Tibial nerve (tissue), 4 donors: ENCODE results near the gene SWSAP1. TPM values are rescaled to one million over a fixed set of nuclear protein-coding genes. Genes with fewer than 3 reads are reported as not detected.

ENCODE experiments used
- DNase-seq, 2 donors: peaks; one replicate each; pipeline ENCODE4 v3.0.0-alpha.2; 2019; ENCODE audit warnings: low spot score in 2 of 2
- H3K27ac ChIP-seq, 4 donors: fragments of 200-600 bp; sonication (generic) in 3 of 4; one replicate each; pipeline ENCODE4 v1.5.1; 2017 to 2019; ENCODE audit warnings: mild to moderate bottlenecking in 1 of 4
- H3K27me3 ChIP-seq, 2 donors: fragments of 200-600 bp; sonication (generic) in 1 of 2; one replicate each; pipeline versions ENCODE4 v1.5.1 to v1.6.0; 2017 to 2019
- H3K36me3 ChIP-seq, 3 donors: fragments of 200-600 bp; sonication (generic); one replicate each; pipeline ENCODE4 v1.5.1; 2018 to 2019
- H3K4me1 ChIP-seq, 4 donors: fragments of 200-600 bp; sonication (generic) in 3 of 4; one replicate each; pipeline ENCODE4 v1.5.1; 2017 to 2019
- H3K4me3 ChIP-seq, 4 donors: fragments of 200-600 bp; sonication (generic) in 3 of 4; one replicate each; pipeline ENCODE4 v1.5.1; 2017 to 2019; ENCODE audit warnings: mild to moderate bottlenecking in 1 of 4, moderate library complexity in 1 of 4
- H3K9me3 ChIP-seq, 4 donors: fragments of 200-600 bp; sonication (generic) in 3 of 4; one replicate each; pipeline ENCODE4 v1.5.1; 2017 to 2019
- EP300 ChIP-seq, 2 donors: sonication (generic); formaldehyde crosslinking; IDR thresholded peaks; one replicate each; pipeline ENCODE4 v1.6.1; 2017; ENCODE audit warnings: antibody characterized with exemption in 2 of 2, mild to moderate bottlenecking in 1 of 2
- POLR2A ChIP-seq, 2 donors: fragments of 450-650 bp; IDR thresholded peaks; one replicate each; pipeline ENCODE4 v1.6.1; 2017; ENCODE audit warnings: antibody characterized with exemption in 2 of 2, mild to moderate bottlenecking in 2 of 2, moderate library complexity in 2 of 2
- WGBS, 2 donors: methylation state at CpG; one replicate each; pipeline ENCODE4 v1.1.5; 2018; 5-methylcytosine and 5-hydroxymethylcytosine counted together
- total RNA-seq, 4 donors: library from RNA; depleted of rRNA; stranded (reverse); fragments of >200 nt; gene quantifications; one replicate each; pipeline ENCODE4 v1.1.0, GENCODE V29; 2016
- TF ChIP-seq, protein P1 (sequence below), 5 experiments: fragments of 200-600 bp in 3 of 5; fragments of 450-650 bp in 2 of 5; sonication (generic) in 3 of 5; IDR thresholded peaks; one replicate each; pipeline ENCODE4 v1.5.1; 2016 to 2019; ENCODE audit warnings: antibody characterized with exemption in 5 of 5, mild to moderate bottlenecking in 3 of 5, moderate library complexity in 2 of 5

Gene SWSAP1
- total RNA-seq, 4 donors from 2014 or later = 2.3 to 5.7 (median 2.8) TPM

DNA sequence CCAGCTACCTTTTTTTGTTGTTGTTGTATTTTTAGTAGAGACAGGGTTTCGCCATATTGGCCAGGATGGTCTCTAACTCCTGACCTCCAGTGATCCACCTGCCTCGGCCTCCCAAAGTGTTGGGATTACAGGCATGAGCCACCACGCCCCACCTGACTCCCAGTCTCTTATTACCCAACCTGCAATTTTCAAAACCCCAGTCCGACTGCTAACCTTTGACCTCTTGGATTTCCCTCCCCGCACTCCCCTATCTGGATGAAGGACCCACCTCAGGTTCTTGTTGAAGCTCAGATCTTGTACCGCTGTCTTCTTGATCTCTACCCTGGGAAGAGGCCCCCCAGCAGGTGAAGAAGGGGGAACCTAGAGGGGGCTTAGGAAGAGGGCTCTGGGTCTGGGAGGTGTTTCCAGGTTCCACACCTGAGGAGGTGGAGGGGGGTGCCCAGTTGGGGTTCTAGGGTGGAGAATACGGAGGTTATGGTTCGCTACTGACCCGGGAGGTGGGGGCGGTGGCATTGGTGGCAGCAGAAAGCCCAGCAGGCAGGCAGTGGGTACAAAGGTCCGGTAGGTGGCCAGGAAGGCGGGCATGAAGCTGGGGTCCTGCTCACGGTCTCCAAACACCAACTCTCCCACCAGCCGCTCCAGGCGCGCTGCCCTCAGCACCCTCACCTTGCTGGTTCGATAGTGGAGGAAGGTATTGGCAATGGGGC lies 42.0 kb downstream of the SWSAP1 start:
- no peaks in the 10 kb centered on the region for H3K36me3 ChIP-seq
- TF ChIP-seq EP300 (IDR thresholded peaks at IDR 0.05) (no peak), POLR2A (IDR thresholded peaks at IDR 0.05) (no peak)
- TF ChIP-seq, protein P1, sequence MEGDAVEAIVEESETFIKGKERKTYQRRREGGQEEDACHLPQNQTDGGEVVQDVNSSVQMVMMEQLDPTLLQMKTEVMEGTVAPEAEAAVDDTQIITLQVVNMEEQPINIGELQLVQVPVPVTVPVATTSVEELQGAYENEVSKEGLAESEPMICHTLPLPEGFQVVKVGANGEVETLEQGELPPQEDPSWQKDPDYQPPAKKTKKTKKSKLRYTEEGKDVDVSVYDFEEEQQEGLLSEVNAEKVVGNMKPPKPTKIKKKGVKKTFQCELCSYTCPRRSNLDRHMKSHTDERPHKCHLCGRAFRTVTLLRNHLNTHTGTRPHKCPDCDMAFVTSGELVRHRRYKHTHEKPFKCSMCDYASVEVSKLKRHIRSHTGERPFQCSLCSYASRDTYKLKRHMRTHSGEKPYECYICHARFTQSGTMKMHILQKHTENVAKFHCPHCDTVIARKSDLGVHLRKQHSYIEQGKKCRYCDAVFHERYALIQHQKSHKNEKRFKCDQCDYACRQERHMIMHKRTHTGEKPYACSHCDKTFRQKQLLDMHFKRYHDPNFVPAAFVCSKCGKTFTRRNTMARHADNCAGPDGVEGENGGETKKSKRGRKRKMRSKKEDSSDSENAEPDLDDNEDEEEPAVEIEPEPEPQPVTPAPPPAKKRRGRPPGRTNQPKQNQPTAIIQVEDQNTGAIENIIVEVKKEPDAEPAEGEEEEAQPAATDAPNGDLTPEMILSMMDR (IDR thresholded peaks at IDR 0.05) = no peak
- no peak overlapping the region for H3K27ac ChIP-seq
- peaks cover 0 to 44% of the 10 kb centered on the region in 2 donors for H3K27me3 ChIP-seq
- 89 to 94% methylated on average over 17 of the region's 17 CpGs for WGBS, 2 donors
- peaks cover 0 to 33% (median 19%) of the 10 kb centered on the region in 4 donors for H3K4me1 ChIP-seq
- no peak overlapping the region for H3K4me3 ChIP-seq
- no peaks in the 10 kb centered on the region for H3K9me3 ChIP-seq
- DNase-seq = no peak

DNA sequence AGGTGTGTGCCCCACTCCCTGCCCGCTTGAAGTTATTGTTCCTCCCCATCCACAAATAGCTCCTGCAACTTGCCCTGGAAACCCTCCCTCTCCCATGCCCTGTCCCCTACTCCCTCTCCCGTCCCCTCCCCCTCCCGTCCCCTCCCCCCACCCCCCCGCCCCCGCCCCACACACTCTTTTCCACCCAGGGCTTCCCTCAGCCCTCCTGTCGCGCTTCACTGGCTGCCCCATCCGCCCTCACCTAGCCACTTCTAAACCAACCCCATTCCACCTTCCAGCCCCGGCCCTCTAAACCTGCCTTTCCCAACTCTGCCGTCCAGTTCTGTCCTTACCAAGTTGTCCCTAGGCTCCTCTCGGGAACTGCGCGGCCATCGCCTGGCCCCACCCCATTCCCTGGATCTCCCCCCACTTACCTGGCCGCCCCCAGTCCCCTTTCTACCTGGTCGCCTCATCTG lies 43.7 kb downstream of the SWSAP1 start:
- DNase-seq = no peak
- Histone ChIP-seq H3K9me3 (no peaks in the 10 kb centered on the region), H3K36me3 (no peaks in the 10 kb centered on the region), H3K27me3 (peaks cover 0 to 60% of the 10 kb centered on the region in 2 donors), H3K27ac (peak overlapping the region in 1 of 4 donors; percentile 35), H3K4me3 (peak overlapping the region; percentile 18 to 47 (median 40)), H3K4me1 (peaks cover 0 to 48% (median 29%) of the 10 kb centered on the region in 4 donors)
- 10 to 14% methylated on average over 15 to 16 of the region's 16 CpGs for WGBS, 2 donors
- TF ChIP-seq, protein P1 (IDR thresholded peaks at IDR 0.05) = no peak
- no peak for TF ChIP-seq POLR2A (IDR thresholded peaks at IDR 0.05)
- no peak for TF ChIP-seq EP300 (IDR thresholded peaks at IDR 0.05)

DNA sequence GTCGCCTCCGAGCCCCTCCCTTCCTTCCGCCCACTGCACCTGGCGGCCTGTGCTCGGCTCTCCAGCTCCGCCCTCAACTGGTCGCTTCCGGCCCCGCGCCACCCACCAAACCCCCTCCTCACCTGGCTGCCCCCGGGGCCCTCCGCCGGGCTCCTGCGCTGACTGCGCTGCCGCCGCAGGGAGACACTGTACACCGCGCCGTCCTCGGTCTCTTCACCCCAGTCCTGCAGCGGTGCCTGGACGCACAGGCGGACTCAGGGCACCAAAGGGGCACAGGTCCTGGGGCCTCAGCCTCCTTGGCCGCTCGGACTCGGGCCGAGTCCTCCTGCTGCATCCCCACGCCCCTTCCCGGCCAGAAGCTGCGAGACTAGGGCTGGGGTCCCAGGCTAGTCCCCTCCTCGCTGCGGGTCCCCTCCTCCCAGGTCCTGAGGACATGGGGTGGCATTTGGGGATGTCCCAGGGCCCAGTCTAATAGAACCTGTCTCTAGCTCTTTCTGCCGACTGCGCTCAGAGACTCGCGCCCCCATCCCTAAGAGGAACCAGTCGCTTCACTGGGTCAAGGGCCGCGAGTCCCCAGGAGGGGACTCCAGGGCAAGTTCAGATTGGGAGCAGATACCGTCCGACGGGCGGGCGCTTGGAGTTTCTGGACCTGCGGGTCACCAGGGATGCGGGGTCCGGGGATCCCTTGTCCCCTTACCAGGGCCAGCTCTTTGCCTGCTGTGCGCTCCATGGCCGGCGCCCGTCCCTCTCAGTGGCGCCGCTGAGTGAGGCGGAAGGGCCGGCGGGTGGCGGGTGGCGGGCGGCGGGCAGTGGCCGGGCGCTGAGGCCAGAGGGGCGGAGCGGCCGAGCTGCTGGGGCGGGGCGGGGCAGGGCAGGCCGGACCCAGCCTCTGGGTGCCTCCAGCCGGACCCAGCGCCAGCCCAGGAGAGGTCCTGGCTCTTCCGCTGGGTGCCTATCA lies 44.4 kb downstream of the SWSAP1 start, which contains the start of gene RGL3:
RGL3 (minus strand) TSS at position 766 of the 958 bp plus-strand sequence; CDS start at position 730, 36 bp downstream.
- Histone ChIP-seq H3K4me3 (peak within 1 kb of the TSS; percentile 18 to 47 (median 40)), H3K36me3 (no peaks in the 10 kb centered on the region), H3K9me3 (no peaks in the 10 kb centered on the region), H3K27ac (peak within 1 kb of the TSS in 1 of 4 donors; percentile 35), H3K4me1 (peaks cover 0 to 51% (median 29%) of the 10 kb centered on the region in 4 donors), H3K27me3 (peaks cover 0 to 67% of the 10 kb centered on the region in 2 donors)
- no peak for DNase-seq
- WGBS, 2 donors = 5 to 6% methylated on average over 26 to 27 of the region's 72 CpGs
- TF ChIP-seq, protein P1 (IDR thresholded peaks at IDR 0.05) = no peak
- TF ChIP-seq EP300 (IDR thresholded peaks at IDR 0.05) (no peak), POLR2A (IDR thresholded peaks at IDR 0.05) (no peak)

DNA sequence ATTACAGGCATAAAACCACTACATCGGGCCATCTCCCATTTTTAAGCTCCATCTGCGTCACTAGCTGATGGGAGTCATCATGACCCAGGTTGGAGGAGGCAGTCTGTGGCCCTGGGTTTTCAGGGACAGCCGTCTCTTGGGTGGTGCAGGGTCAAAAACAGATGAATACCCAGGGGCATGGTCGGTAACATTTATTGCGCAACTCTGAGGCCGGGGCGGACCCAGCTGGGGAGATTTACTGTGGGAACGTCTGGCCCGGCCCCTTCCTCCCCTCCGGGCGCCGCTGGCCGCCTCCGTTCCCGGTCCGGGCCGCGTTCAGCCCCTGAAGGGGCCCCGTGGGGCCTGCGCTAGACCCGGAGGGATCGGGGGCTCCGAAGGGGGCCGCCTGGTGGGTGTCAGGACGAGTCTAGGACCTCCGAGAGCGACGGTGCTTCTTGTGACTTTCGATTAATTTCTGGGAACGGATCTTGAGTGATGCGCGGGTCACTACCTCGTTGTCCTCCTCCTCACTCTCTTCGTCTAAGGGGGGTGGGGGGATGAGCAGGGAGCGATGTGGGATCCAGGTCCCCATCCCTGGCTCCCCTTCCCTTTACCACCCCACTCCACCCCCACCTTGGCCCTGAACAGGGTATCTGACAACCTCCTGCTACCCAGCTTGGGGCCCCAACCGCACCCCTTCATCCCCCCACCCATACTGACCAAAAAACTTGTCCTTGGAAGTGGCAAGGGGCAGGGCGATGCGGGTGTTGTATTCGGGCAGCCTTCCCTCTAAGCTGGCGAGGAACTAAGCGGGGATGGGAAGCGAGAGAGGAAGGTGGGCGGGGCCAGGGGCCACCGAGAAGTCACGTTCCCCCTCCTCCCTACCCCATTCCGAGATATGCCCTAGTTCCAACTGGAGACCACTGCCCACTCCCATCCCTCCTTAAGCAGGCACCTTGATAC lies 46.2 kb downstream of the SWSAP1 start:
- H3K9me3 ChIP-seq = no peaks in the 10 kb centered on the region
- no peaks in the 10 kb centered on the region for H3K36me3 ChIP-seq
- 5 to 6% methylated on average over 33 to 38 of the region's 46 CpGs for WGBS, 2 donors
- peak in 1 of 2 donors; percentile 36 for DNase-seq
- peak overlapping the region; percentile 17 to 40 (median 32) for H3K4me3 ChIP-seq
- H3K27me3 ChIP-seq = peaks cover 0 to 73% of the 10 kb centered on the region in 2 donors
- TF ChIP-seq, protein P1 (IDR thresholded peaks at IDR 0.05) = no peak
- peak; percentile 58 to 62 for TF ChIP-seq EP300 (IDR thresholded peaks at IDR 0.05)
- no peak for TF ChIP-seq POLR2A (IDR thresholded peaks at IDR 0.05)
- peak overlapping the region in 1 of 4 donors; percentile 50 for H3K27ac ChIP-seq
- peaks cover 0 to 51% (median 29%) of the 10 kb centered on the region in 4 donors for H3K4me1 ChIP-seq
